K562 (cell line): Measurements from ENCODE around the gene CAB39. TPM values are rescaled to one million over a fixed set of nuclear protein-coding genes. Genes with fewer than 3 reads are reported as not detected.

Source experiments
- ARID1B ChIP-seq: fragments of 450-650 bp; IDR thresholded peaks from 2 replicates; pipeline ENCODE4 v1.6.1; 2016; ENCODE audit warnings: antibody characterized with exemption, mild to moderate bottlenecking, inconsistent platforms
- ATF1 ChIP-seq, 2 experiments: fragments of 450-650 bp in 1 of 2; IDR thresholded peaks; 2 replicates each; pipeline ENCODE4 v1.6.1; 2016; ENCODE audit warnings: missing compliant biosample characterization in 1 of 2, missing genetic modification characterization in 1 of 2
- CHD1 ChIP-seq: fragments of 200-600 bp; sonication (generic); IDR thresholded peaks from one replicate; pipeline ENCODE4 v1.6.1; 2012; ENCODE audit warnings: mild to moderate bottlenecking, moderate library complexity, low read length, inconsistent platforms
- CREB1 ChIP-seq, 2 experiments: sonication (generic) in 1 of 2; formaldehyde crosslinking in 1 of 2; IDR thresholded peaks; 2 replicates each; pipeline versions ENCODE4 v1.6.1 to v1.8.0; 2012 to 2022; ENCODE audit warnings: inconsistent platforms in 1 of 2, mild to moderate bottlenecking in 1 of 2, missing genetic modification reagents in 1 of 2, moderate library complexity in 1 of 2
- GTF2E2 ChIP-seq: fragments of 200-800 bp; sonication (Bioruptor generic); IDR thresholded peaks from 2 replicates; pipeline ENCODE4 v1.6.1; 2016; ENCODE audit warnings: missing genetic modification characterization, missing compliant biosample characterization
- KLF13 ChIP-seq: fragments of 450-650 bp; IDR thresholded peaks from 2 replicates; pipeline ENCODE4 v1.6.1; 2016; ENCODE audit warnings: missing genetic modification characterization, low read depth, mild to moderate bottlenecking, missing compliant biosample characterization, moderate library complexity, borderline replicate concordance
- NCOA1 ChIP-seq: fragments of 450-650 bp; IDR thresholded peaks from 2 replicates; pipeline ENCODE4 v1.6.1; 2016; ENCODE audit warnings: low read depth
- RNF2 ChIP-seq: sonication (generic); IDR thresholded peaks from 2 replicates; pipeline ENCODE4 v1.6.1; 2016
- SPI1 ChIP-seq: IDR thresholded peaks from 2 replicates; pipeline ENCODE4 v1.6.1; 2011; ENCODE audit warnings: low read depth, low read length, control low read depth, borderline replicate concordance
- TRIM24 ChIP-seq, 2 experiments: fragments of 450-650 bp; IDR thresholded peaks; 2 replicates each; pipeline ENCODE4 v1.6.1; 2016
- ZNF584 ChIP-seq: fragments of 200-800 bp; sonication (Bioruptor generic); IDR thresholded peaks from 2 replicates; pipeline ENCODE4 v1.6.1; 2016; ENCODE audit warnings: low read depth, mild to moderate bottlenecking, missing genetic modification characterization, missing compliant biosample characterization
- polyA plus RNA-seq, 8 experiments: library from polyadenylated mRNA; depleted of rRNA in 4 of 8; stranded (reverse) in 5 of 8; unstranded in 3 of 8; fragments of >200 nt; fragmentation: Nextera tagmentation in 2 of 8; fragmentation: Illumina TruSeq in 1 of 8; extraction: Ambion mirVana in 2 of 8; extraction: Trizol in 1 of 8; gene quantifications; 2 replicates each; pipeline versions ENCODE4 v1.2.1 to v1.2.3, GENCODE V29; 2011 to 2014; ENCODE audit warnings: inconsistent platforms in 1 of 8, missing spikeins in 1 of 8
- total RNA-seq, 7 experiments: library from RNA; depleted of rRNA in 6 of 7; stranded (reverse); fragments of >200 nt in 6 of 7; fragmentation: Illumina TruSeq in 2 of 7; extraction: Trizol in 2 of 7; gene quantifications; 2 replicates each; pipeline versions ENCODE4 v1.2.1 to v1.2.3, GENCODE V29; 2011 to 2021; ENCODE audit warnings: low replicate concordance in 1 of 7
- TF ChIP-seq, protein P1 (sequence below): fragments of 450-650 bp; IDR thresholded peaks from 2 replicates; pipeline ENCODE4 v1.6.1; 2018; ENCODE audit not compliant: partially characterized antibody
- TF ChIP-seq, protein P2 (sequence below): fragments of 450-650 bp; formaldehyde crosslinking; IDR thresholded peaks from 2 replicates; pipeline ENCODE4 v1.4.0; 2022; ENCODE audit warnings: mild to moderate bottlenecking, moderate library complexity
- TF ChIP-seq, protein P3 (sequence below): sonication (generic); formaldehyde crosslinking; IDR thresholded peaks from 2 replicates; pipeline ENCODE4 v1.9.0; 2022; ENCODE audit warnings: mild to moderate bottlenecking, missing genetic modification reagents
- TF ChIP-seq, protein P4 (sequence below), 3 experiments: fragments of 200-800 bp in 1 of 3; fragments of 250-450 bp in 1 of 3; fragments of 450-650 bp in 1 of 3; sonication (Bioruptor Pico) in 1 of 3; sonication (Bioruptor generic) in 1 of 3; formaldehyde crosslinking in 1 of 3; IDR thresholded peaks; 2 replicates each; pipeline versions ENCODE4 v1.6.1 to v1.8.0; 2016 to 2022; ENCODE audit warnings: mild to moderate bottlenecking in 2 of 3, missing genetic modification characterization in 2 of 3, missing compliant biosample characterization in 1 of 3, moderate library complexity in 1 of 3

Gene CAB39
- total and polyA plus RNA-seq, 9 of the 15 experiments (the other 6 are each of a cell fraction or from before 2014, with no cell fraction given), result 27.2 to 94.4 (median 70.1) TPM

GRCh38 chr2:230666885-230667712 lies 45.5 kb upstream of the CAB39 start (continued):
- TF ChIP-seq, protein P1, sequence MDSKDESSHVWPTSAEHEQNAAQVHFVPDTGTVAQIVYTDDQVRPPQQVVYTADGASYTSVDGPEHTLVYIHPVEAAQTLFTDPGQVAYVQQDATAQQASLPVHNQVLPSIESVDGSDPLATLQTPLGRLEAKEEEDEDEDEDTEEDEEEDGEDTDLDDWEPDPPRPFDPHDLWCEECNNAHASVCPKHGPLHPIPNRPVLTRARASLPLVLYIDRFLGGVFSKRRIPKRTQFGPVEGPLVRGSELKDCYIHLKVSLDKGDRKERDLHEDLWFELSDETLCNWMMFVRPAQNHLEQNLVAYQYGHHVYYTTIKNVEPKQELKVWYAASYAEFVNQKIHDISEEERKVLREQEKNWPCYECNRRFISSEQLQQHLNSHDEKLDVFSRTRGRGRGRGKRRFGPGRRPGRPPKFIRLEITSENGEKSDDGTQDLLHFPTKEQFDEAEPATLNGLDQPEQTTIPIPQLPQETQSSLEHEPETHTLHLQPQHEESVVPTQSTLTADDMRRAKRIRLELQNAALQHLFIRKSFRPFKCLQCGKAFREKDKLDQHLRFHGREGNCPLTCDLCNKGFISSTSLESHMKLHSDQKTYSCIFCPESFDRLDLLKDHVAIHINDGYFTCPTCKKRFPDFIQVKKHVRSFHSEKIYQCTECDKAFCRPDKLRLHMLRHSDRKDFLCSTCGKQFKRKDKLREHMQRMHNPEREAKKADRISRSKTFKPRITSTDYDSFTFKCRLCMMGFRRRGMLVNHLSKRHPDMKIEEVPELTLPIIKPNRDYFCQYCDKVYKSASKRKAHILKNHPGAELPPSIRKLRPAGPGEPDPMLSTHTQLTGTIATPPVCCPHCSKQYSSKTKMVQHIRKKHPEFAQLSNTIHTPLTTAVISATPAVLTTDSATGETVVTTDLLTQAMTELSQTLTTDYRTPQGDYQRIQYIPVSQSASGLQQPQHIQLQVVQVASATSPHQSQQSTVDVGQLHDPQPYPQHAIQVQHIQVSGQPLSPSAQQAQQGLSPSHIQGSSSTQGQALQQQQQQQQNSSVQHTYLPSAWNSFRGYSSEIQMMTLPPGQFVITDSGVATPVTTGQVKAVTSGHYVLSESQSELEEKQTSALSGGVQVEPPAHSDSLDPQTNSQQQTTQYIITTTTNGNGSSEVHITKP, result peak; percentile 80
- TF ChIP-seq ATF1 (CRISPR knock-in tag; IDR thresholded peaks at IDR 0.05), result no peak
- peak; percentile 66 for TF ChIP-seq ATF1 (tag; IDR thresholded peaks at IDR 0.05)
- TF ChIP-seq CREB1 (IDR thresholded peaks at IDR 0.05), result peak; percentile 68; the same call in 1 of the 2 replicates
- TF ChIP-seq CREB1 (CRISPR knock-in tag; IDR thresholded peaks at IDR 0.05), result peak; percentile 57; the same call in 1 of the 2 replicates
- TF ChIP-seq SPI1, result peak; percentile 97
- TF ChIP-seq, protein P2, sequence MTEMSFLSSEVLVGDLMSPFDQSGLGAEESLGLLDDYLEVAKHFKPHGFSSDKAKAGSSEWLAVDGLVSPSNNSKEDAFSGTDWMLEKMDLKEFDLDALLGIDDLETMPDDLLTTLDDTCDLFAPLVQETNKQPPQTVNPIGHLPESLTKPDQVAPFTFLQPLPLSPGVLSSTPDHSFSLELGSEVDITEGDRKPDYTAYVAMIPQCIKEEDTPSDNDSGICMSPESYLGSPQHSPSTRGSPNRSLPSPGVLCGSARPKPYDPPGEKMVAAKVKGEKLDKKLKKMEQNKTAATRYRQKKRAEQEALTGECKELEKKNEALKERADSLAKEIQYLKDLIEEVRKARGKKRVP (CRISPR knock-in tag), result 0 out of 2 replicates have a peak, but pooled peaks have one; percentile 9
- TF ChIP-seq, protein P3, sequence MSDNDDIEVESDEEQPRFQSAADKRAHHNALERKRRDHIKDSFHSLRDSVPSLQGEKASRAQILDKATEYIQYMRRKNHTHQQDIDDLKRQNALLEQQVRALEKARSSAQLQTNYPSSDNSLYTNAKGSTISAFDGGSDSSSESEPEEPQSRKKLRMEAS, result peak; percentile 40
- peak; percentile 53; the same call in 1 of the 2 replicates for TF ChIP-seq NCOA1
- 0 out of 2 replicates have a peak, but pooled peaks have one; percentile 10 for TF ChIP-seq KLF13 (tag)
- 0 out of 4 replicates have a peak, but pooled peaks of 1 of the 2 experiments have one; percentile 13 for TF ChIP-seq TRIM24 (IDR thresholded peaks at IDR 0.05)
- TF ChIP-seq GTF2E2 (tag), result no peak
- TF ChIP-seq ZNF584 (CRISPR knock-in tag), result peak; percentile 73
- TF ChIP-seq CHD1, result no peak
- TF ChIP-seq ARID1B, result peak; percentile 37; the same call in 1 of the 2 replicates
- TF ChIP-seq, protein P4, sequence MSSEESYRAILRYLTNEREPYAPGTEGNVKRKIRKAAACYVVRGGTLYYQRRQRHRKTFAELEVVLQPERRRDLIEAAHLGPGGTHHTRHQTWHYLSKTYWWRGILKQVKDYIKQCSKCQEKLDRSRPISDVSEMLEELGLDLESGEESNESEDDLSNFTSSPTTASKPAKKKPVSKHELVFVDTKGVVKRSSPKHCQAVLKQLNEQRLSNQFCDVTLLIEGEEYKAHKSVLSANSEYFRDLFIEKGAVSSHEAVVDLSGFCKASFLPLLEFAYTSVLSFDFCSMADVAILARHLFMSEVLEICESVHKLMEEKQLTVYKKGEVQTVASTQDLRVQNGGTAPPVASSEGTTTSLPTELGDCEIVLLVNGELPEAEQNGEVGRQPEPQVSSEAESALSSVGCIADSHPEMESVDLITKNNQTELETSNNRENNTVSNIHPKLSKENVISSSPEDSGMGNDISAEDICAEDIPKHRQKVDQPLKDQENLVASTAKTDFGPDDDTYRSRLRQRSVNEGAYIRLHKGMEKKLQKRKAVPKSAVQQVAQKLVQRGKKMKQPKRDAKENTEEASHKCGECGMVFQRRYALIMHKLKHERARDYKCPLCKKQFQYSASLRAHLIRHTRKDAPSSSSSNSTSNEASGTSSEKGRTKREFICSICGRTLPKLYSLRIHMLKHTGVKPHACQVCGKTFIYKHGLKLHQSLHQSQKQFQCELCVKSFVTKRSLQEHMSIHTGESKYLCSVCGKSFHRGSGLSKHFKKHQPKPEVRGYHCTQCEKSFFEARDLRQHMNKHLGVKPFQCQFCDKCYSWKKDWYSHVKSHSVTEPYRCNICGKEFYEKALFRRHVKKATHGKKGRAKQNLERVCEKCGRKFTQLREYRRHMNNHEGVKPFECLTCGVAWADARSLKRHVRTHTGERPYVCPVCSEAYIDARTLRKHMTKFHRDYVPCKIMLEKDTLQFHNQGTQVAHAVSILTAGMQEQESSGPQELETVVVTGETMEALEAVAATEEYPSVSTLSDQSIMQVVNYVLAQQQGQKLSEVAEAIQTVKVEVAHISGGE (CRISPR knock-in tag; IDR thresholded peaks at IDR 0.05), result peak in 1 of 3 experiments; percentile 68; a peak in 2 of 6 replicates
- no peak for TF ChIP-seq RNF2
